Chondrocyte (in vitro differentiated cells): Measurements from ENCODE around the gene PSMG4. TPM values are rescaled to one million over a fixed set of nuclear protein-coding genes. Genes with fewer than 3 reads are reported as not detected.

ENCODE experiments used
- DNase-seq: peaks from one replicate; pipeline ENCODE4 v3.0.0; 2021; ENCODE audit warnings: mixed read lengths, low spot score
- H3K27ac Mint-ChIP-seq: one replicate; pipeline ENCODE4 v1.8.0; 2021; ENCODE audit warnings: mild to moderate bottlenecking, moderate library complexity, mixed read lengths; ENCODE audit not compliant: unreplicated experiment
- H3K27me3 Mint-ChIP-seq: 2 replicates; pipeline ENCODE4 v1.8.0; 2021; ENCODE audit warnings: low read depth, mixed read lengths
- H3K36me3 Mint-ChIP-seq: 2 replicates; pipeline ENCODE4 v1.8.0; 2021; ENCODE audit warnings: low read depth, mixed read lengths
- H3K4me1 Mint-ChIP-seq: 2 replicates; pipeline ENCODE4 v1.8.0; 2021; ENCODE audit warnings: low read depth, mild to moderate bottlenecking, mixed read lengths
- H3K4me3 Mint-ChIP-seq: one replicate; pipeline ENCODE4 v1.8.0; 2021; ENCODE audit warnings: mild to moderate bottlenecking, moderate library complexity, mixed read lengths; ENCODE audit not compliant: unreplicated experiment
- H3K9me3 Mint-ChIP-seq: 2 replicates; pipeline ENCODE4 v1.8.0; 2021; ENCODE audit warnings: low read depth, mixed read lengths
- total RNA-seq: library from RNA; stranded (reverse); gene quantifications from 3 replicates; pipeline ENCODE4 v1.2.1, GENCODE V29; 2021
- TF ChIP-seq, protein P1 (sequence below): fragments of 200-600 bp; sonication (generic); IDR thresholded peaks from 2 replicates; pipeline ENCODE4 v1.5.0; 2021; ENCODE audit warnings: antibody characterized with exemption, mild to moderate bottlenecking, moderate library complexity

The PSMG4 gene
- total RNA-seq, 1 donor from 2014 or later = 16.2 TPM

DNA sequence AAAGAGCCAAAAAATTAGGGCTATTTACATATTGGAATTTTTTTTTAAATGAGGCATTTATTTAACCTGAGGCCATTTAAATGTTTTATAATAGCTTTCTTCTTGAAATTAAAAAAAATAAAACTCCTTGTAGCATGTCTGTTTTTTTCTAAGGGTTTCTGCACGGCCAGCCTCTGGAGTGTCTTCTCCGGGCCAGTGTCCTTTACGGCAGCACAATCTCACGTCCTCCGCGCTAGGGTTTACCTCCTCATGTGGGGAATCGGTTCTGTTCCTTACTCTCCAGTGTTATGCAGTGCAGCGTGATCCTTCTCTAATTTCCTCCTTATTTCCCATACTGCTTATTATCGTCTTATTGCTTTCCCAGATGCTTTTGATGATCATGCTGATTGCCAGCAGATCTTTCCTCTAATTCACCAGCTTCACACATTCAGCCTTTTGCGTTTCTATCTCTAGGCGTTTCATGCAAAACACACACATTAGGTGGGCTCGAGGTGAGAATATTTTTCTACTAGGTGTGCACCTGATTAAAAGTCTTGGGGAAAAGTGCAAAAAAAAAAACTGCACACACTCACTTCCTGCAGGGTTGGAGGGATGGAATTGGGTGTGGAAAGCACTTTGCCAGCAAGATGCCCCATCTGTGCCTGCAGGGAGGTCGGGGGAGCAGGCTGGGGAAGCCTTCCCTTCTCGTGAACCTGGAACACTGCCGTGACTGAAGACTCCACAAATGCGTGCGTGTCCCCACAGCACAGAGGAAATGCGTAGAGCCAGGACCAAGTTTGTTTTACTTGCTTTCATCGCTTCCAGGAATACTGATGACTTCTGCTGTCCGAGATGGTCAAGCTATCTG is 56.1 kb downstream of the PSMG4 start:
- DNase-seq = peak; percentile 33
- H3K4me1 Mint-ChIP-seq = peaks cover 10% of the 10 kb centered on the region
- H3K27ac Mint-ChIP-seq = no peak overlapping the region
- TF ChIP-seq, protein P1, sequence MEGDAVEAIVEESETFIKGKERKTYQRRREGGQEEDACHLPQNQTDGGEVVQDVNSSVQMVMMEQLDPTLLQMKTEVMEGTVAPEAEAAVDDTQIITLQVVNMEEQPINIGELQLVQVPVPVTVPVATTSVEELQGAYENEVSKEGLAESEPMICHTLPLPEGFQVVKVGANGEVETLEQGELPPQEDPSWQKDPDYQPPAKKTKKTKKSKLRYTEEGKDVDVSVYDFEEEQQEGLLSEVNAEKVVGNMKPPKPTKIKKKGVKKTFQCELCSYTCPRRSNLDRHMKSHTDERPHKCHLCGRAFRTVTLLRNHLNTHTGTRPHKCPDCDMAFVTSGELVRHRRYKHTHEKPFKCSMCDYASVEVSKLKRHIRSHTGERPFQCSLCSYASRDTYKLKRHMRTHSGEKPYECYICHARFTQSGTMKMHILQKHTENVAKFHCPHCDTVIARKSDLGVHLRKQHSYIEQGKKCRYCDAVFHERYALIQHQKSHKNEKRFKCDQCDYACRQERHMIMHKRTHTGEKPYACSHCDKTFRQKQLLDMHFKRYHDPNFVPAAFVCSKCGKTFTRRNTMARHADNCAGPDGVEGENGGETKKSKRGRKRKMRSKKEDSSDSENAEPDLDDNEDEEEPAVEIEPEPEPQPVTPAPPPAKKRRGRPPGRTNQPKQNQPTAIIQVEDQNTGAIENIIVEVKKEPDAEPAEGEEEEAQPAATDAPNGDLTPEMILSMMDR = no peak
- H3K27me3 Mint-ChIP-seq = no peaks in the 10 kb centered on the region
- H3K36me3 Mint-ChIP-seq = peaks cover 13% of the 10 kb centered on the region
- no peaks in the 10 kb centered on the region for H3K9me3 Mint-ChIP-seq
- no peak overlapping the region for H3K4me3 Mint-ChIP-seq

DNA sequence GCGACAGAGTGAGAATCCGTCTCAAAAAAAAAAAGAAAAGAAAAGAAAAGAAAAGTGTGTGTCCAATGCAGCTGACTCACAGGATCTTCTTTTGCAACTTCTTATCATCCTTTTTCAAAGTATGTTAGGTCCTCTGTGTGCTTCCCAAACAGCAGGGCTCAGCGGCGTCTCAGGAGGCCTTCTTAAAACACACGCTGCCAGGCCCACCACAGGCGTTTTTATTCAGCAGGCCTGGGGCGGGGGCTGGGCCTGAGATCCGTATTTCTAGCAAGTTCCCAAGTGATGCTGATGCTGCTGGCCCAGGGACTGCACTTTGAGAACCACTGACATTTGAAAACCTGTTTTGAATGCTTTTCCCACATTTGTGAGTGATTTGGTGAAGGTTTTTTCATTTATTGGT is 57.1 kb downstream of the PSMG4 start:
- Mint-ChIP-seq H3K27ac (no peak overlapping the region), H3K27me3 (no peaks in the 10 kb centered on the region), H3K4me3 (no peak overlapping the region)

GRCh38 chr6:3316331-3316730 is 57.6 kb downstream of the PSMG4 start:
- H3K27me3 Mint-ChIP-seq = no peaks in the 10 kb centered on the region
- no peak for DNase-seq
- no peaks in the 10 kb centered on the region for H3K9me3 Mint-ChIP-seq
- TF ChIP-seq, protein P1 = no peak
- H3K36me3 Mint-ChIP-seq = peaks cover 14% of the 10 kb centered on the region
- H3K4me3 Mint-ChIP-seq = no peak overlapping the region
- no peak overlapping the region for H3K27ac Mint-ChIP-seq
- H3K4me1 Mint-ChIP-seq = no peaks in the 10 kb centered on the region

More for the DNA sequence above, 57.1 kb downstream of the PSMG4 start:
- Mint-ChIP-seq H3K4me1 (peaks cover 4% of the 10 kb centered on the region), H3K36me3 (peaks cover 13% of the 10 kb centered on the region), H3K9me3 (no peaks in the 10 kb centered on the region)
- TF ChIP-seq, protein P1 = no peak
- DNase-seq = peak; percentile 47

- TF ChIP-seq, protein P1 = no peak
- Mint-ChIP-seq H3K4me3 (no peak overlapping the region), H3K27ac (no peak overlapping the region), H3K27me3 (no peaks in the 10 kb centered on the region), H3K36me3 (peaks cover 16% of the 10 kb centered on the region), H3K4me1 (no peaks in the 10 kb centered on the region), H3K9me3 (no peaks in the 10 kb centered on the region)
- peak; percentile 19 for DNase-seq
These were observed 58.1 kb downstream of the PSMG4 start for GRCh38 chr6:3316818-3317217.

Other genes with a start within 250 kb of the PSMG4 start
- gene RIPK1, start 190.5 kb upstream of the PSMG4 start, total RNA-seq = 24.9 to 26.2 TPM (median 25.2 TPM) in 3 replicates
- gene BPHL, start 140.2 kb upstream of the PSMG4 start, total RNA-seq = 22.1 to 26.2 TPM (median 22.3 TPM) in 3 replicates
- gene TUBB2A, start 101.4 kb upstream of the PSMG4 start, total RNA-seq = 212 to 290 TPM (median 223 TPM) in 3 replicates
- gene TUBB2B, start 31.3 kb upstream of the PSMG4 start, total RNA-seq = 109 to 119 TPM (median 117 TPM) in 3 replicates
- gene SLC22A23, start 198.1 kb downstream of the PSMG4 start, total RNA-seq = 10.9 to 36.4 TPM (median 35.8 TPM) in 3 replicates